GM12878 (cell line): ENCODE data around the gene ACTL10. TPM values are rescaled to one million over a fixed set of nuclear protein-coding genes. Genes with fewer than 3 reads are reported as not detected.

Experiments
- ATAC-seq: fragments of 200-7000 bp; cut with Tn5 transposase; 3 replicates; pipeline ENCODE4 v1.9.1; 2020; ENCODE audit warnings: mild to moderate bottlenecking, moderate library complexity
- BruUV-seq: library from RNA; stranded (reverse); fragments of 400-500 nt; replicated peaks from 2 replicates; lab custom pipeline; 2021; lab: Mats Ljungman, UMichigan
- CTCF ChIA-PET: fragments of 300-600 bp; sonication (Branson Sonifier 250); formaldehyde crosslinking; extraction: SDS; loops from one replicate; lab custom pipeline; 2021; ENCODE audit warnings: inconsistent platforms; lab: Yijun Ruan, JAX
- POLR2A ChIA-PET: fragments of 350-600 bp; formaldehyde crosslinking; extraction: SDS; loops from one replicate; lab custom pipeline; 2021; ENCODE audit warnings: inconsistent platforms; lab: Charles Lee
- RAD21 ChIA-PET: fragments of 300-600 bp; sonication (Branson Sonifier 250); formaldehyde crosslinking; loops from one replicate; lab custom pipeline; 2023; ENCODE audit warnings: antibody characterized with exemption; ENCODE audit not compliant: unreplicated experiment; lab: Charles Lee
- SMC1A ChIA-PET: fragments of 300-600 bp; sonication (Branson Sonifier 250); formaldehyde crosslinking; loops from one replicate; lab custom pipeline; 2023; ENCODE audit not compliant: unreplicated experiment, uncharacterized antibody; lab: Charles Lee
- DNase-seq: peaks from one replicate; pipeline ENCODE4 v3.0.0-alpha.2; 2011; ENCODE audit warnings: low read depth, low spot score
- FAIRE-seq: peaks from 3 replicates; lab custom pipeline; 2011; peaks lifted over from hg19 to GRCh38; lab: Jason Lieb, UNC
- H2AFZ ChIP-seq: 2 replicates; pipeline ENCODE4 v1.6.0; 2011; ENCODE audit warnings: low read depth, low read length, control low read depth; ENCODE audit not compliant: control insufficient read depth
- H3K27ac ChIP-seq: 2 replicates; pipeline ENCODE4 v1.5.1; 2011; ENCODE audit warnings: control low read depth; ENCODE audit not compliant: control insufficient read depth, insufficient read depth
- H3K27me3 ChIP-seq, 2 experiments: replicated peaks in 1 of 2; 2 replicates each; pipeline versions ENCODE4 v1.6.0 to v1.6.1; 2011; ENCODE audit warnings: low read length in 1 of 2; ENCODE audit not compliant: control insufficient read depth in 2 of 2, insufficient read depth in 2 of 2
- H3K36me3 ChIP-seq, 2 experiments: 2 replicates each; pipeline ENCODE4 v1.5.1; 2011; ENCODE audit warnings: low read length in 1 of 2; ENCODE audit not compliant: control insufficient read depth in 2 of 2, insufficient read depth in 2 of 2
- H3K4me1 ChIP-seq: 2 replicates; pipeline ENCODE4 v1.6.1; 2011; ENCODE audit warnings: mild to moderate bottlenecking, low read length, moderate library complexity, mixed read lengths; ENCODE audit not compliant: control insufficient read depth, insufficient read depth
- H3K4me2 ChIP-seq: 2 replicates; pipeline ENCODE4 v1.6.0; 2011; ENCODE audit warnings: control low read depth; ENCODE audit not compliant: control insufficient read depth, insufficient read depth
- H3K4me3 ChIP-seq: fragments of 200-600 bp; sonication (generic); 2 replicates; pipeline ENCODE4 v1.5.1; 2016
- H3K79me2 ChIP-seq: 2 replicates; pipeline ENCODE4 v1.6.0; 2011; ENCODE audit warnings: low read length; ENCODE audit not compliant: control insufficient read depth, insufficient read depth
- H3K9ac ChIP-seq: 2 replicates; pipeline ENCODE4 v1.8.0; 2011; ENCODE audit warnings: low read length, control low read depth, mixed read lengths; ENCODE audit not compliant: control insufficient read depth, insufficient read depth
- H3K9me3 ChIP-seq: replicated peaks from 3 replicates; pipeline ENCODE4 v1.5.1; 2011; ENCODE audit warnings: mild to moderate bottlenecking, low read length; ENCODE audit not compliant: control insufficient read depth, insufficient read depth
- H4K20me1 ChIP-seq: 2 replicates; pipeline ENCODE4 v1.6.0; 2011; ENCODE audit not compliant: control insufficient read depth, insufficient read depth
- CREM ChIP-seq: IDR thresholded peaks from 2 replicates; pipeline ENCODE4 v1.6.1; 2014; ENCODE audit warnings: antibody characterized with exemption, low read depth
- DPF2 ChIP-seq: fragments of 450-650 bp; IDR thresholded peaks from 2 replicates; pipeline ENCODE4 v1.6.1; 2017; ENCODE audit warnings: mild to moderate bottlenecking
- E4F1 ChIP-seq: fragments of 450-650 bp; IDR thresholded peaks from 2 replicates; pipeline ENCODE4 v1.6.1; 2018; ENCODE audit warnings: borderline replicate concordance, mild to moderate bottlenecking; ENCODE audit not compliant: partially characterized antibody
- HCFC1 ChIP-seq: fragments of 150-350 bp; IDR thresholded peaks from 2 replicates; pipeline ENCODE4 v1.6.1; 2014; ENCODE audit warnings: low read length
- IRF4 ChIP-seq: IDR thresholded peaks from 2 replicates; pipeline ENCODE4 v1.6.1; 2011; ENCODE audit warnings: low read depth, low read length
- NFIC ChIP-seq: IDR thresholded peaks from 2 replicates; pipeline ENCODE4 v1.6.1; 2012; ENCODE audit warnings: low read depth, mild to moderate bottlenecking, inconsistent platforms, low read length, moderate library complexity
- NR2C1 ChIP-seq: fragments of 450-650 bp; IDR thresholded peaks from 2 replicates; pipeline ENCODE4 v1.6.1; 2017; ENCODE audit warnings: antibody characterized with exemption, mild to moderate bottlenecking, moderate library complexity
- NR2C2 ChIP-seq: IDR thresholded peaks from 2 replicates; pipeline ENCODE4 v1.6.1; 2011; ENCODE audit warnings: borderline replicate concordance, low read depth; ENCODE audit not compliant: control insufficient read depth, insufficient read length
- RELA ChIP-seq: fragments of 450-650 bp; IDR thresholded peaks from 2 replicates; pipeline ENCODE4 v1.8.0; 2014; ENCODE audit warnings: borderline replicate concordance; ENCODE audit not compliant: partially characterized antibody
- USF1 ChIP-seq: IDR thresholded peaks from 2 replicates; pipeline ENCODE4 v1.6.1; 2011; ENCODE audit warnings: borderline replicate concordance, low read depth, mild to moderate bottlenecking, moderate library complexity, mixed read lengths, low read length; ENCODE audit not compliant: insufficient read depth; ENCODE audit errors: extremely low read length
- ZBTB4 ChIP-seq: fragments of 450-650 bp; formaldehyde crosslinking; IDR thresholded peaks from 2 replicates; pipeline ENCODE4 v1.4.0; 2022; ENCODE audit warnings: mild to moderate bottlenecking, moderate library complexity
- WGBS: methylation state at CpG from one replicate; pipeline ENCODE4 v1.1.6; 2016; ENCODE audit warnings: low lambda C conversion rate; ENCODE audit not compliant: insufficient replicate concordance, insufficient coverage; ENCODE audit errors: missing lambda C conversion rate; 5-methylcytosine and 5-hydroxymethylcytosine counted together
- in situ Hi-C: fragments of 300-500 bp; cut with MboI; formaldehyde crosslinking; loops from 9 replicates; pipeline ENCODE4 v1.14.3; 2018; ENCODE audit warnings: mixed read lengths
- intact Hi-C: fragments of 100-400 bp; cut with micrococcal nuclease; formaldehyde crosslinking; loops from one replicate; pipeline ENCODE4 v1.14.2; 2022; ENCODE audit not compliant: unreplicated experiment
- polyA plus RNA-seq, 11 experiments: library from polyadenylated mRNA; depleted of rRNA in 4 of 11; unstranded in 6 of 11; stranded (reverse) in 5 of 11; fragments of >200 nt; fragmentation: Nextera tagmentation in 4 of 11; fragmentation: Illumina TruSeq in 1 of 11; extraction: Ambion mirVana in 4 of 11; extraction: Trizol in 1 of 11; gene quantifications; 1 replicate in 1 of 11; 2 replicates in 10 of 11; pipeline versions ENCODE4 v1.2.1 to v1.2.3, GENCODE V29; 2011 to 2016; ENCODE audit warnings: inconsistent platforms in 2 of 11, missing spikeins in 2 of 11, low read depth in 1 of 11
- total RNA-seq, 4 experiments: library from RNA; depleted of rRNA in 3 of 4; stranded (reverse); fragments of >200 nt in 3 of 4; fragmentation: Illumina TruSeq in 1 of 4; extraction: Trizol in 1 of 4; gene quantifications; 2 replicates each; pipeline versions ENCODE4 v1.2.1 to v1.2.3, GENCODE V29; 2013 to 2021
- TF ChIP-seq, protein P1 (sequence below): fragments of 450-650 bp; IDR thresholded peaks from 2 replicates; pipeline ENCODE4 v1.6.1; 2018; ENCODE audit warnings: mild to moderate bottlenecking, low read depth, moderate library complexity; ENCODE audit not compliant: partially characterized antibody

Gene ACTL10
- total and polyA plus RNA-seq, 10 of the 15 experiments (the other 5 are each of a cell fraction or from before 2014, with no cell fraction given) = 0.12 to 5.0 (median 0.89) TPM

DNA sequence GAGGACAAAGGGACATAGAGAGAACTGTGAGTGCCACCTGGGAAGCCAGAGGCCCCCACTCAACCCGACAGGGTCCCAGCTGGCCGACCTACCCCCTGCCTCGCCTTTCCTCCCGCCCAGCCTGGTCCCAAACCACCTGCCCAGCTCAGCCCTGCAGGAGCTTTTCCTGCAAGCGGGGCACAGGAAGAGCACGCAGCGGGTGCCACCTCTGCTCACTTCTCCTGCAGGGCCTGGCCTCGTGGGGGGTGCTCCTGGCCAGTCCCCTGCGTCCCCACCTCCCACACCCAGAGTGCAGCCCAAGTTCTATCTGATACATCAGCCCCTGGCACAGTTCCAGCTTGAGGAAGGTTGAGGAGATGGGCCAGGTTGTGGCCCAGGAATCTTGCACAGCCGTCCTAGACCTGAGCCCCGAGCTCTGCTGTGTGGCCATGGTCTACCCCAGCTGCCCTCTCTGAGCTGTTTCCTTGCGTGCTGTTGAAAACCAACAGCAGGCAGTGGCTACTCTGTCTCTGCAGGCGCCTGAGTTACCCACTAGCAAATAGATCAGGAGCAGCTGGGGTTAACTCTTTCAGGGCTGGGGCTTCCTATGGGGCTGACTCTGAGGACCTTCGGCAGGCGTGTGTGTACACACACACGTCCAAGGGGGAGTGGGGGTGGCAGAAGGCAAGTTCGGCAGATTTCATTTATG, 5.8 kb downstream of the ACTL10 start:
- Histone ChIP-seq H3K9ac (no peak overlapping the region), H2AFZ (no peak overlapping the region), H3K27me3 (no peaks in the 10 kb centered on the region), H3K4me1 (peaks cover 17% of the 10 kb centered on the region), H3K36me3 (peaks cover 0 to 1% of the 10 kb centered on the region in 2 experiments; a peak in 3 of 4 replicates), H3K9me3 (no peaks in the 10 kb centered on the region), H3K4me2 (no peak overlapping the region; the same call in 1 of the 2 replicates), H3K27ac (no peak overlapping the region), H4K20me1 (peaks cover 4% of the 10 kb centered on the region; the same call in 1 of the 2 replicates), H3K4me3 (no peak overlapping the region), H3K79me2 (peaks cover 2% of the 10 kb centered on the region)
- RAD21 ChIA-PET = no interaction called here
- intact Hi-C loops = no loop called here
- ATAC-seq (no peak), FAIRE-seq (no peak), DNase-seq (no peak)
- in situ Hi-C loops = no loop called here
- SMC1A ChIA-PET = no interaction called here
- CTCF ChIA-PET = no interaction called here
- 82% methylated on average over 17 of the region's 17 CpGs for WGBS
- BruUV-seq = no TSS peak
- POLR2A ChIA-PET = interaction anchor here (1.0 kb wide), 1 partner anchor 13 kb away, joined by 3 read pairs; no protein-coding TSS in a partner anchor
- TF ChIP-seq HCFC1 (no peak), NR2C1 (no peak), RELA (no peak), USF1 (no peak), NFIC (no peak), IRF4 (no peak), E4F1 (no peak), DPF2 (no peak), ZBTB4 (CRISPR knock-in tag) (no peak), NR2C2 (no peak), CREM (no peak)
- TF ChIP-seq, protein P1, sequence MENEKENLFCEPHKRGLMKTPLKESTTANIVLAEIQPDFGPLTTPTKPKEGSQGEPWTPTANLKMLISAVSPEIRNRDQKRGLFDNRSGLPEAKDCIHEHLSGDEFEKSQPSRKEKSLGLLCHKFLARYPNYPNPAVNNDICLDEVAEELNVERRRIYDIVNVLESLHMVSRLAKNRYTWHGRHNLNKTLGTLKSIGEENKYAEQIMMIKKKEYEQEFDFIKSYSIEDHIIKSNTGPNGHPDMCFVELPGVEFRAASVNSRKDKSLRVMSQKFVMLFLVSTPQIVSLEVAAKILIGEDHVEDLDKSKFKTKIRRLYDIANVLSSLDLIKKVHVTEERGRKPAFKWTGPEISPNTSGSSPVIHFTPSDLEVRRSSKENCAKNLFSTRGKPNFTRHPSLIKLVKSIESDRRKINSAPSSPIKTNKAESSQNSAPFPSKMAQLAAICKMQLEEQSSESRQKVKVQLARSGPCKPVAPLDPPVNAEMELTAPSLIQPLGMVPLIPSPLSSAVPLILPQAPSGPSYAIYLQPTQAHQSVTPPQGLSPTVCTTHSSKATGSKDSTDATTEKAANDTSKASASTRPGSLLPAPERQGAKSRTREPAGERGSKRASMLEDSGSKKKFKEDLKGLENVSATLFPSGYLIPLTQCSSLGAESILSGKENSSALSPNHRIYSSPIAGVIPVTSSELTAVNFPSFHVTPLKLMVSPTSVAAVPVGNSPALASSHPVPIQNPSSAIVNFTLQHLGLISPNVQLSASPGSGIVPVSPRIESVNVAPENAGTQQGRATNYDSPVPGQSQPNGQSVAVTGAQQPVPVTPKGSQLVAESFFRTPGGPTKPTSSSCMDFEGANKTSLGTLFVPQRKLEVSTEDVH = no peak
